HG03103 (cell line): ENCODE results near the gene RIMBP3C.
A peak's percentile ranks its signal among the peaks of the same experiment; 100 is the strongest.
"Not testable (repeated sequence)": the region's sequence is repeated elsewhere in the genome, so short reads cannot be mapped to it uniquely, and the experiment has no call there.

Source experiments
- ATAC-seq: cut with Tn5 transposase; IDR thresholded peaks from one replicate; pipeline ENCODE4 v1.9.1; 2021; ENCODE audit warnings: low read depth; ENCODE audit not compliant: unreplicated experiment

Gene RIMBP3C

DNA sequence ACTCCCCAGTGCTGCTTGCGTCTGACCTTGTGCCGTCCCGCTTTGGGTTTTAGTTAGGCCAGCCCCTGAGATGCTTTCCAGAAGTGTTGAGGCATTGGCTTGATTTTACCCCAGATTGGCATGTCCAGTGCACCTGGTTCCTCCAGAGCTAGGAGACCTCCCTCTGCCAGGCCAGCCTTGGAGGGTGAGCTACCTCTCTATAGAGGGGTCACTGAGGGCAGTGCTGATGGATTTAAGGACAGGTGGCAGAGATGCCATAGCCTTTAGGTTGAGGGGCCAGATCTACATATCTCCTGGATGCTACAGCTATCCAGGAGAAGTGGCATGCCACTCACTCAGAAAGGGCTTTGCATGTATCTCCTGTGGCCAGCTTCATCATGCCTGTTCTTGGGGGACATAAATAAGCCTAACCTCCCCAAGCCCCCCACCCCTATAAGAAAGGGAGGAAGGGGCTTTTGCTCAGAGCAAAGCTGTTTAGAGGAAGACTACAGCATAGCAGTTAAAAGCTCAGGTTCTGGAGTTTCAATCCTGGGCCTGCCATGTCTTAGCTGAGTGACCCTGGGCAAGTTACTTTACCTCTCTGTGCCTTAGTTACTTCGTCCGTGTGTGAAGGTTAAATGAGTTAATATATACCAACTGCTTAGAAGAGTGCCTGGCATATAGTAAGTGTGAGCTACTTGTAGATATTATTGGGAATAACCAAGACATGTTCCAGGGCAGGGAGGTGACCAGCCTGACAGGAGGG lies 22.7 kb upstream of the RIMBP3C start:
- ATAC-seq = no peak

DNA sequence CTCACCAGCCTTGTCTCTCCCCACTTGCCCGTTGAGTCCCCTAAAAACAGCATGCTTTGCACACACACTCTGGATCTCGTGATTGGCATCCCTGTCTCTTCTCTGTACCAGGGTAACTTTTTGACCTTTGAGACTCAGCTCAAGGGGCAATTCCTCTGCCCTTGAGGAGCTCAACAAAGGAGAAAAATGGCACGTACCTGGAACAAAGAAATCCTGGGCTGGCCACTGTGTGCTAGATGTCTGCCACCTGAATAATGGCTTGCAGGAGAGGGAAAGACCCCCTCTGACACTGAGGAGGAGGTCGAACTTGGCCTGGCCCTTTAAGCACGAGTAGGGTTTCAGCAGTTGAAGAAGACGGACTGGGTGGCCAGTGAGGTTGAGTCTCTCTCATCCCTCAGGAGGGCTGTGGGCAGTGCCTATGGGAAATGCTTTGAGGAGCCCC lies 22.1 kb upstream of the RIMBP3C start:
- no peak for ATAC-seq

- ATAC-seq = no peak
Observed at GRCh38 chr22:21571679-21572078, 20.4 kb upstream of the RIMBP3C start.

DNA sequence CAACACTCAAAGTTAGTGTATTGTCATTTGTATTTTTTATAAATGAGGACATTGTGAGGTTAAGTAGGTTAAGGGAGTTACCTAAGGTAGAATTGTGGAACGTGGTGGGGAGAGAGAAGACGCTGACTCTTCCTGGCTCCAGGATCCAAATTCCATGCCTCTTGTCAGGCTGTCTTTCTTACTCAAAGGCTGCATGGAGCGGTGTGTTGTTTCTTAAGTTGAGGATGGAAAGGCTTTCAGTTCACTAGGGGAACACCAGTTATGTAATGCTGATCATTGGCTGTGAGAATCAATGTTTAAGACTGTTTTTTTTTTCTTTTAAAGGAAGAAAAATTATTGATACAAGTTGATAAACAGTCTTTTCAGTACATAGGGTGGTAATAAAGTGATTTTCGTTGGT lies 19.1 kb upstream of the RIMBP3C start:
- ATAC-seq = no peak

- ATAC-seq = no peak
Observed at GRCh38 chr22:21569459-21570170, 18.4 kb upstream of the RIMBP3C start.

DNA sequence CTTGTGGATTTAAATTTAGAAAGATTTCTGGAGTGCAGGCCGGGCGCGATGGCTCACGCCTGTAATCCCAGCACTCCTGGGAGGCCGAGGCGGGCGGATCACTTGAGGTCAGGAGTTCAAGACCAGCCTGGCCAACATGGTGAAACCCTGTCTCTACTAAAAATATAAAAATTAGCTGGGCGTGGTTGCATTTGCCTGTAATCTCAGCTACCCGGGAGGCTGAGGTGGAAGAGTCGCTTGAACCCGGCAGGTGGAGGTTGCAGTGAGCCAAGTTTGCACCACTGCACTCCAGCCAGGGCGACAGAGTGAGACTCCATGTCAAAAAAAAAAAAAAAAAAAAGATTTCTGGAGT lies 17.8 kb upstream of the RIMBP3C start:
- not testable (repeated sequence) for ATAC-seq

DNA sequence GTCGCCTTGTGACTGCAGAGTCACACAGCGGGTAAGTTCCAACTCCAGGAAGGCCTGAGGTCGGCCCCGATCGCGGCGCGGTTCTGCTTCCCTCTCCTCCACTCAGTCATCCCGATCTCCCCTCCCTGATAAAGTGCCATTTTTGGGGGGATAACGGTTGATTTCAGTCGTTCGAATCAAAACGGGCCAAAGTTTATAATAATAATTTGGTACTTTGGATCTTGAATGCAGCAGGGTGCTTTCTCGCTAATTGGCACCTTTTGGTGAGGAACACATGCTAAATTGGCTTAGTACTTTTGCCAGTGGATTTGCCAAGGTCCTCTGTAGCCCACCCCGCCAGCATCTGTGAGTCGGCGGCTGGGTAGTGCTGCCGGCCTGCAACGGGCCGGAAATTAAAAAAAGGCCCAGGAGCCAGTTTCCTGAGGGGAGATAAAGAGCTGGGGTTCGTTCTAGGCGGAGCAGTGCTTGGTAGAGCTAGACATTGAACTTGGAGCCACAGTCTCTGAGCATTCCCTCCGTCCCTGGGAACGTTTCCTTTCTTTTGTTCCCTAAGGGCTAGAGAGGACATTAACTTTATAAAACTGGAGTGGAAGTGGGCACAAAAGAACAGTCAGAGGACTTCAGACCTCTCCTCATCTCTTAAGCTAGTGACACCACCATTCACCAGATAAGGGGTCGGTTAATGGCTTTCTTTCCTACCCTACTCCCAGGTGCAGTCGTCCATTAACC lies 17.2 kb upstream of the RIMBP3C start:
- ATAC-seq = peak; percentile 29

- ATAC-seq = peak; percentile 52
Observed at GRCh38 chr22:21567456-21568346, 16.4 kb upstream of the RIMBP3C start, which contains the start of gene UBE2L3. Gene UBE2L3, plus strand, starts transcription at chr22:21567714. Its CDS starts 31 bp downstream, at chr22:21567745.

GRCh38 chr22:21564411-21564810 lies 13.2 kb upstream of the RIMBP3C start:
- ATAC-seq = no peak

DNA sequence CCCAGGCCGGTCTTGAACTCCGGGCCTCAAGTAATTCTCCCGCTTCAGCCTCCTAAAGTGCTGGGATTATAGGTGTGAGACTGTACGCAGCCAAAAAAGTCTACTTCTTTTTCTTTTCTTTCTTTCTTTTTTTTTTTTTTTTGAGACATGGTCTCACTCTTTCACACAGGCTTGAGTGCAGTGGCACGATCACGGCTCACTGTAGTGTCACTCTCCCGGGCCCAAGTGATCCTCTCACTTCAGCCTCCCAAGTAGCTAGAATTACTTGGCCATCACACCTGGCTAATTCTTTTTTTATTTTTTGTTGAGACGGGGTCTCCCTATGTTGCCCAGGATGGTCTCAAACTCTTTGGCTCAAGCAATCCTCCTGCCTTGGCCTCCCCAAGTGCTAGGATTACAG lies 12.7 kb upstream of the RIMBP3C start:
- ATAC-seq = no peak

GRCh38 chr22:21560657-21561056 lies 9.4 kb upstream of the RIMBP3C start:
- not testable (repeated sequence) for ATAC-seq

- ATAC-seq = not testable (repeated sequence)
Observed at GRCh38 chr22:21559345-21560125, 8.3 kb upstream of the RIMBP3C start.

DNA sequence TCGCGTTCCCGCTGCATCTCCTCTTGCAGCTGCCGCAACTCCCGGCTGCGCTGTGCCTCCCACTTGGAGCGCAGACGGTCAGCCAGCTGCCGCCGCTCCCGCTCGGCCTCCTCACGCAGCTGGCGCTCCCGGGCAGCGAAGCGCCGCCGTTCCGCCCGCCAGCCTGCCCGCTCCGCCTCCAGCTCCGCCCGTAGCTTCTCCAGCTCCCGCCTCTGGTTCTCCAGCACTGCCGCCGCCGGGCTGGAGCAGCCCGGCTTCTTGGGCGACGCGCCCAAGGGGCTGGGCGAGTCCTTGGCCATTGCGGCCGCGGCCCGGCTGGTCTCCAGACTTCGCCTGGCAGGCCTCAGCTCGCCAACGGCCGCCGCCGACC lies 598 bp downstream of the RIMBP3C start:
- ATAC-seq = not testable (repeated sequence)

GRCh38 chr22:21550008-21550677 lies 1.1 kb downstream of the RIMBP3C start:
- ATAC-seq = peak; percentile 48

- not testable (repeated sequence) for ATAC-seq
Observed at GRCh38 chr22:21549558-21549957, 1.7 kb downstream of the RIMBP3C start.

GRCh38 chr22:21544432-21545322 lies 6.6 kb downstream of the RIMBP3C start:
- not testable (repeated sequence) for ATAC-seq

DNA sequence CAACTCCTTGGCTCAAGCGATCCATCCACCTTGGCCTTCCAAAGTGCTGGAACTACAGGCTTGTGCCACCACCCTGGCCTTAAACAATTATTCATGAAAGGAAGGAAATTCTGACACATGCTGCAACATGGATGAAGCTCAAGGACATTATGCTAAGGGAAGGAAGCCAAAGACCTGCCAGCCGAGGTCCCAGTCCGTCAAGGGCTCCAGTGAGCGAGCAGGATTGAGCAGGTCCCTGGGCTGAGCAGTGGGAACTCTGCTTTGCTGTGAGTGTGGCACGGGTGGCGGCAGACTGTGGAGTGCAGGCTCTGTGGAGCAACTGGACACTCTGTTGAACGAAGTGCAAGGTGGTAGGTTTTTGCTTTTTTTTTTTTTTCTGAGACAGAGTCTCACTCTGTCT lies 11.4 kb downstream of the RIMBP3C start:
- ATAC-seq = not testable (repeated sequence)
